Measurements from ENCODE around the gene PPM1L. TPM values are rescaled to one million over a fixed set of nuclear protein-coding genes. Genes with fewer than 3 reads are reported as not detected.

The PPM1L gene
- total RNA-seq, 1 donor from 2014 or later: 8.5 TPM

DNA sequence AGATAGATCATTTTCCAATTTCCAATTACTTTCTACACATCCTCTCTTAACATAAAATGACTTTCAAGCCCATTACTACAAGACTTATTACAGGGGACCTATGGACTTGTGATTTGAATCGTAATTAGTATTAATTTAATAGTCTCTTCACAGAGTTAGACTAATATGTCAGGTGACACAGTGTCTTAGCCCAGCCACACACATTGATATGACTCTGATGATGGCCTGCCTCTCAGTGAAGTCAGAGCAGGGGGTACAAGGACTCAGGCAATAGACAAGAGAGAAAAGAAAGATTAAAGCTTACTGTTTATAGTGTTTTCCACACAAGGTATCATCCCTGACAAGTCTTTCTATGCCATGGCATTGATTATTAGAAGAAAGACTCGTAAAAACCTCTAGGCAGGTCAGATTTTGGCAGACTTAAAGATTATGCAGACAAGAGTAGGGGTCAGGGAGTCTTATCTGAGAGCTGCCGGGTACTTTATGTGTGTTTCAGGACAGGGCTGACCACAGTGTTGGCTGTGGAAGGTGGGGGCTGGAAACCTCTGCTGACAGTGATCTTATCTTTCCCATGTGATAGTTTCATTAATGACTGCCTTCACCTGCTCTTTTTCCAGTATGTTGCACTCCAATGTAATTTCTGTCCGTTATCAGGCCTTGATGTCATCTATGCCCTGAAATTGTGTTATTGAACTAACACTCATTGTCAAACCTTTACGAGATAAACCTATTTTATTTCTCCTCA lies 299.0 kb downstream of the PPM1L start:
- TF ChIP-seq, protein P1, sequence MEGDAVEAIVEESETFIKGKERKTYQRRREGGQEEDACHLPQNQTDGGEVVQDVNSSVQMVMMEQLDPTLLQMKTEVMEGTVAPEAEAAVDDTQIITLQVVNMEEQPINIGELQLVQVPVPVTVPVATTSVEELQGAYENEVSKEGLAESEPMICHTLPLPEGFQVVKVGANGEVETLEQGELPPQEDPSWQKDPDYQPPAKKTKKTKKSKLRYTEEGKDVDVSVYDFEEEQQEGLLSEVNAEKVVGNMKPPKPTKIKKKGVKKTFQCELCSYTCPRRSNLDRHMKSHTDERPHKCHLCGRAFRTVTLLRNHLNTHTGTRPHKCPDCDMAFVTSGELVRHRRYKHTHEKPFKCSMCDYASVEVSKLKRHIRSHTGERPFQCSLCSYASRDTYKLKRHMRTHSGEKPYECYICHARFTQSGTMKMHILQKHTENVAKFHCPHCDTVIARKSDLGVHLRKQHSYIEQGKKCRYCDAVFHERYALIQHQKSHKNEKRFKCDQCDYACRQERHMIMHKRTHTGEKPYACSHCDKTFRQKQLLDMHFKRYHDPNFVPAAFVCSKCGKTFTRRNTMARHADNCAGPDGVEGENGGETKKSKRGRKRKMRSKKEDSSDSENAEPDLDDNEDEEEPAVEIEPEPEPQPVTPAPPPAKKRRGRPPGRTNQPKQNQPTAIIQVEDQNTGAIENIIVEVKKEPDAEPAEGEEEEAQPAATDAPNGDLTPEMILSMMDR (IDR thresholded peaks at IDR 0.05): no peak
- H3K4me1 Mint-ChIP-seq (ENCODE audit: low read depth): no peaks in the 10 kb centered on the region
- H3K36me3 Mint-ChIP-seq (ENCODE audit: low read depth): peaks cover under 1% of the 10 kb centered on the region
- no peak for DNase-seq (ENCODE audit: low spot score)
- H3K27ac Mint-ChIP-seq (ENCODE audit: unreplicated experiment): no peak overlapping the region
- no peaks in the 10 kb centered on the region for H3K27me3 Mint-ChIP-seq (ENCODE audit: low read depth)
- H3K4me3 Mint-ChIP-seq (ENCODE audit: unreplicated experiment): no peak overlapping the region
- no peaks in the 10 kb centered on the region for H3K9me3 Mint-ChIP-seq (ENCODE audit: low read depth)

DNA sequence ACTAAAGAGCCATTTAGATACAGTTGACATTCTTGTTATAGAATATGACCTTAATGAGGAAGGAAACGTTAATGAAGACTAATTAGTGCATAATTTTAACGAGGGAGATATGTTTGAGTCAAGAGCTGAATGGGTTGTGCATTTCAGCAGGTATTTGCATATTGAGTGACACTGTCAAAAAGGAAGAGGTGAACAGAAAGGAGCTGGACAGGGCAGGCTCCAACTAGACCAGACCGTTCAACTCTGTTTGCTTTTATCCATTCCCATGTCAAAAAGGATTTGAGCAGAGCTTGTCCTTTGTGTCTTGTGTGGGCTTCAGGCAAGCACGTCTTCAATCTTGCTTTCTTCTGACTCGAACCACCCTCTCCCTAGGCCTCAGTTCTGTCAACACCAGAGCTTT lies 308.4 kb downstream of the PPM1L start:
- TF ChIP-seq, protein P1 (IDR thresholded peaks at IDR 0.05): no peak
- no peak for DNase-seq (ENCODE audit: low spot score)
- Mint-ChIP-seq H3K9me3 (ENCODE audit: low read depth) (no peaks in the 10 kb centered on the region), H3K4me3 (ENCODE audit: unreplicated experiment) (no peak overlapping the region), H3K4me1 (ENCODE audit: low read depth) (peaks cover 14% of the 10 kb centered on the region), H3K27me3 (ENCODE audit: low read depth) (no peaks in the 10 kb centered on the region), H3K36me3 (ENCODE audit: low read depth) (no peaks in the 10 kb centered on the region), H3K27ac (ENCODE audit: unreplicated experiment) (no peak overlapping the region)

DNA sequence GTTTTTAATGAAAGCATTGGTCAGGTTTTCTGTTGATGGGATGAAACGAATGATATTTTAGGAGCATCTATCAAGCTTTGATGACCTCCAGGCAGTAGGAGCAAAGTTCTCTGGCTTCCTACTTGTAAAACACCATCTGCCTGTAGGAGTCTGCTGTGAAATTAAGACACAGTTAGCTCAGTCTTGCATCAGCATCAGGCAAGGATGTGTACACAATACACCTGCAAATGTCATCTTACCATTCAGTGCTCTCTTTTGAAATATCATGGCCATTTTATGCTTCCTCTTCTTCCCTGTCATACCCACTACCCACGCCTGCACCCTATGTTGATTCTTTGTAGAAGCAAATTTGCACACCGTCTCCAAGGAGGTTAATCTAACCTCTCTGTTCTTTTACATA lies 310.9 kb downstream of the PPM1L start:
- Mint-ChIP-seq H3K36me3 (ENCODE audit: low read depth) (no peaks in the 10 kb centered on the region), H3K4me3 (ENCODE audit: unreplicated experiment) (no peak overlapping the region), H3K9me3 (ENCODE audit: low read depth) (no peaks in the 10 kb centered on the region), H3K27ac (ENCODE audit: unreplicated experiment) (no peak overlapping the region), H3K4me1 (ENCODE audit: low read depth) (peaks cover 31% of the 10 kb centered on the region), H3K27me3 (ENCODE audit: low read depth) (no peaks in the 10 kb centered on the region)
- TF ChIP-seq, protein P1 (IDR thresholded peaks at IDR 0.05): no peak
- no peak for DNase-seq (ENCODE audit: low spot score)

DNA sequence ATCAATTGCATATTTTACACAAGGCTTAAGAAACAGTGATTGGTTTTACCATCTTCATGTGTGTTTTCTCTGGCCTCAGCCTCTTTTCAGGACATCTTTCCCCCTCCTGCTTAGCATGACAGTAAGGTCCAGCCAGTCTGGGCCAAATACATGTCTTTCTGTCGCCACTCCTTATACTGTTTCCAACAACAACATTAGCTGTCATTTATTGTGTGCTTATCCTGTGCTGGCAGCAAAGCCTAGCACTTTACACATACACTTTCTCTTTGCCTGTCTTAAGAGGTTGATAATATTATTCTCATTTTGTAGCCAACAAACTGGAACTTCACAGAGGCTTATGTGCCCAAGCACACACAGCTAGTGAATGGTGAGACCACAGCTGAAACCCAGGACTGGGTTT lies 311.3 kb downstream of the PPM1L start:
- Mint-ChIP-seq H3K9me3 (ENCODE audit: low read depth) (no peaks in the 10 kb centered on the region), H3K27me3 (ENCODE audit: low read depth) (no peaks in the 10 kb centered on the region), H3K27ac (ENCODE audit: unreplicated experiment) (no peak overlapping the region), H3K4me3 (ENCODE audit: unreplicated experiment) (no peak overlapping the region), H3K36me3 (ENCODE audit: low read depth) (no peaks in the 10 kb centered on the region), H3K4me1 (ENCODE audit: low read depth) (peaks cover 31% of the 10 kb centered on the region)
- TF ChIP-seq, protein P1 (IDR thresholded peaks at IDR 0.05): no peak
- no peak for DNase-seq (ENCODE audit: low spot score)

DNA sequence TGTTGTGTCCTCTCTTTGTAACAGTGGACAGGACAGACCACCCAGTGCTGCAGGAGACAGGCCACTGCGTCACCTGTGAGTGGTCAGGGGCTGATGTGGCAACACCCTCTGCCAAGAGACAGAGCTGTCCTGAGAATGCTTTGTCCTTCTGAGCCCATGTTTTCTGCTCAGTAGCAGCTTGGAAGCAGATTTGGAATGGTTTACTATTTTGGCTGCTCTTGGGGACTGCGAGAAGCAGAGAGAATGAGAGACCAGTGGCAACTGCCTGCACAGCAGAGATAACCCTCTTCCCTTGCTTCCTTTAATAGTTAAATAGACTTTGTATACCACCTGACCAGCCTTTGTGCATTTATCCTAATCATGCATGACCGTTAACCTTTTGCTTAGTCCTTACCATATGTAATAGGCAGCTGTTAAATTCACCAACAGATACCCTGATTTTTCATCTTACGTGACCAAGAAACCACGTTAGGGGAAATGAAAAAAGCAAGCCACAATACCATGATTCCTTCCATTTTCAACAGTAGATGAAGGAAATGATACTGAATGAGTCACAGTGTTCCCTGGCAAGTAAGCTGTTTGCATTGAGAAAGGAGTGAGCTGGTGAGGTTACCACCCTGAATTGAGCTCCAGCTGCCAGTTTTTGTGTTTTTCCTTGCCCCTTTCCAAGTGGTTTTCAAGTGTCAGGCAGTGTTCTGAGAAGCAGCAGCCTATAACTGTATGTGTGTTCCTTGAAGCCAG lies 313.6 kb downstream of the PPM1L start:
- Mint-ChIP-seq H3K4me1 (ENCODE audit: low read depth) (peaks cover 34% of the 10 kb centered on the region), H3K27ac (ENCODE audit: unreplicated experiment) (peak overlapping the region; percentile 64), H3K36me3 (ENCODE audit: low read depth) (no peaks in the 10 kb centered on the region), H3K27me3 (ENCODE audit: low read depth) (no peaks in the 10 kb centered on the region), H3K9me3 (ENCODE audit: low read depth) (no peaks in the 10 kb centered on the region), H3K4me3 (ENCODE audit: unreplicated experiment) (no peak overlapping the region)
- TF ChIP-seq, protein P1 (IDR thresholded peaks at IDR 0.05): no peak
- DNase-seq (ENCODE audit: low spot score): no peak
